Measurements from ENCODE around the gene PDE4D. TPM values are rescaled to one million over a fixed set of nuclear protein-coding genes. Genes with fewer than 3 reads are reported as not detected.

The PDE4D gene
- total RNA-seq, 1 donor from 2014 or later: 85.8 TPM

DNA sequence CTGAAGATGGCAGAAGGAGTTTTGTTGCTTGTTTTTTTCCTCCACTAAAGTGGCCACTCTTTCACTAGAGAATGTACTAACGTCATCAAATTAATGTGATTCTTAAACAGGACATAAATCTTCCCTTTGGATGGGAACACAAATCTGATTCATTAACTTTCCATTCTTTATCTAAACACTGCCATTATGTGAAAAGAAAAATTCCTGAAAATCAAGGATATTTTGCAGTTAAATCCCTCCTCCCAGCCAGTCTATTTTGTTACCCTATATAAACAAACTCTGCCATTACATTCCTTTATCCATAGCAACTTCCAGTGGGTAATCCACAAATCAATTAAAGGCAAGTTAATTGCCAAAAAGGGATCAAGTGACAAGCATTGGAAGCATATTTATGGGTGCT lies 546.5 kb downstream of the PDE4D start:
- no peaks in the 10 kb centered on the region for H3K36me3 ChIP-seq

GRCh38 chr5:59346514-59346913 lies 547.0 kb downstream of the PDE4D start:
- H3K4me1 ChIP-seq: peaks cover under 1% of the 10 kb centered on the region
- TF ChIP-seq, protein P1, sequence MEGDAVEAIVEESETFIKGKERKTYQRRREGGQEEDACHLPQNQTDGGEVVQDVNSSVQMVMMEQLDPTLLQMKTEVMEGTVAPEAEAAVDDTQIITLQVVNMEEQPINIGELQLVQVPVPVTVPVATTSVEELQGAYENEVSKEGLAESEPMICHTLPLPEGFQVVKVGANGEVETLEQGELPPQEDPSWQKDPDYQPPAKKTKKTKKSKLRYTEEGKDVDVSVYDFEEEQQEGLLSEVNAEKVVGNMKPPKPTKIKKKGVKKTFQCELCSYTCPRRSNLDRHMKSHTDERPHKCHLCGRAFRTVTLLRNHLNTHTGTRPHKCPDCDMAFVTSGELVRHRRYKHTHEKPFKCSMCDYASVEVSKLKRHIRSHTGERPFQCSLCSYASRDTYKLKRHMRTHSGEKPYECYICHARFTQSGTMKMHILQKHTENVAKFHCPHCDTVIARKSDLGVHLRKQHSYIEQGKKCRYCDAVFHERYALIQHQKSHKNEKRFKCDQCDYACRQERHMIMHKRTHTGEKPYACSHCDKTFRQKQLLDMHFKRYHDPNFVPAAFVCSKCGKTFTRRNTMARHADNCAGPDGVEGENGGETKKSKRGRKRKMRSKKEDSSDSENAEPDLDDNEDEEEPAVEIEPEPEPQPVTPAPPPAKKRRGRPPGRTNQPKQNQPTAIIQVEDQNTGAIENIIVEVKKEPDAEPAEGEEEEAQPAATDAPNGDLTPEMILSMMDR (IDR thresholded peaks at IDR 0.05): no peak
- no peaks in the 10 kb centered on the region for H3K36me3 ChIP-seq
- H3K27ac ChIP-seq: no peak overlapping the region
- ATAC-seq: no peak
- no peak for DNase-seq
- no peak overlapping the region for H3K4me3 ChIP-seq
- H3K9me3 ChIP-seq: no peaks in the 10 kb centered on the region
- intact Hi-C loops (cut with DNase I): no loop called here
- no peaks in the 10 kb centered on the region for H3K27me3 ChIP-seq

More for the DNA sequence above, 546.5 kb downstream of the PDE4D start:
- intact Hi-C loops (cut with DNase I): no loop called here
- ATAC-seq (no peak), DNase-seq (no peak)
- Histone ChIP-seq H3K4me3 (no peak overlapping the region), H3K9me3 (no peaks in the 10 kb centered on the region), H3K27ac (no peak overlapping the region), H3K4me1 (peaks cover 4% of the 10 kb centered on the region), H3K27me3 (no peaks in the 10 kb centered on the region)
- TF ChIP-seq, protein P1 (IDR thresholded peaks at IDR 0.05): no peak

DNA sequence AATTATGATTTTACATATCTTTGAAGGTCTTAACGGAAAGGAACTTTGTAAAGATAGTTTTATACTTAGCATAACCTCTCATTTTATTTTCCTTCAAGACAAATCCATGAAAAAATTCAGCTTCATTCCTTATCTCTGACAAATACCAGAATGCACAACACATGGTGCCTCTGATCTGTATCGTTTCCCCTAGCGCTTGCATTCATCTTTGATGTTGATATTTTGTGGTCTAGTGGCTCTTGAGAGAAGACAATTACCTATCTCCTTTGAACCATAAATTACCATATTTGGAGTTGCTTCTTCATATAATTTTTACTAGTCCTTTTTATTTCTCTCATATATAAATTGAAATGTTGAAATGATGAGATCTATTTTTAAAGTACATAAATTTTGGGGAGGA lies 551.3 kb downstream of the PDE4D start:
- no peak for ATAC-seq
- H3K27ac ChIP-seq: no peak overlapping the region
- H3K9me3 ChIP-seq: no peaks in the 10 kb centered on the region
- H3K4me1 ChIP-seq: no peaks in the 10 kb centered on the region
- H3K4me3 ChIP-seq: no peak overlapping the region
- TF ChIP-seq, protein P1 (IDR thresholded peaks at IDR 0.05): no peak
- no peaks in the 10 kb centered on the region for H3K27me3 ChIP-seq
- no peaks in the 10 kb centered on the region for H3K36me3 ChIP-seq
- intact Hi-C loops (cut with DNase I): no loop called here
- no peak for DNase-seq

- intact Hi-C loops (cut with DNase I): no loop called here
- H3K36me3 ChIP-seq: no peaks in the 10 kb centered on the region
- H3K27me3 ChIP-seq: no peaks in the 10 kb centered on the region
- H3K27ac ChIP-seq: no peak overlapping the region
- no peak overlapping the region for H3K4me3 ChIP-seq
- no peaks in the 10 kb centered on the region for H3K4me1 ChIP-seq
- ATAC-seq (no peak), DNase-seq (no peak)
- no peaks in the 10 kb centered on the region for H3K9me3 ChIP-seq
- TF ChIP-seq, protein P1 (IDR thresholded peaks at IDR 0.05): no peak
Measured at GRCh38 chr5:59341760-59342159, 551.8 kb downstream of the PDE4D start.

DNA sequence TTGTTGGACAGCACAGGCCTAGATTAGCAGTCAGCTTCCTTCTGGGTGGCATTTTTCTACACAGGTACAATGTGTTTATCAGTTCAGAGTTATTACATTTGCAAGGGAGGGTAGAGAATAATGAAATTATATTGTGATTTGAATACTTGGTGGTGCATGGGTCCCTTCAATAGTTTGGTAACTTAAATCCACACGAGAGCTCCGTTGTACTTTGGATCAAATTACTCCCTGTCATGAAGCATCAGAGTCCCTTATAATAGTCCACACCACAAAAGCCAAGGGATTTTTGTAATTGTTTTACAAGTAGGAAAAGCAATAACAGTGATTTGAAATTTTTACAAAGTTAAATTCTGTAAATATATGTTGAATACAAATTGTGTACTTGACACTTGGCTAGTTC lies 552.4 kb downstream of the PDE4D start:
- Histone ChIP-seq H3K27ac (no peak overlapping the region), H3K27me3 (no peaks in the 10 kb centered on the region), H3K36me3 (no peaks in the 10 kb centered on the region), H3K4me3 (no peak overlapping the region), H3K4me1 (no peaks in the 10 kb centered on the region), H3K9me3 (no peaks in the 10 kb centered on the region)
- intact Hi-C loops (cut with DNase I): no loop called here
- DNase-seq (no peak), ATAC-seq (no peak)
- TF ChIP-seq, protein P1 (IDR thresholded peaks at IDR 0.05): no peak

- intact Hi-C loops (cut with DNase I): no loop called here
- ATAC-seq: no peak
- H3K9me3 ChIP-seq: no peaks in the 10 kb centered on the region
- no peaks in the 10 kb centered on the region for H3K27me3 ChIP-seq
- TF ChIP-seq, protein P1 (IDR thresholded peaks at IDR 0.05): no peak
- no peaks in the 10 kb centered on the region for H3K36me3 ChIP-seq
- H3K4me1 ChIP-seq: no peaks in the 10 kb centered on the region
- DNase-seq: no peak
- no peak overlapping the region for H3K27ac ChIP-seq
- H3K4me3 ChIP-seq: no peak overlapping the region
Measured at GRCh38 chr5:59340637-59341036, 552.9 kb downstream of the PDE4D start.

All from upper lobe of right lung (tissue), 1 donor.